Kidney glomerular epithelial cell (primary cell): Measurements from ENCODE around the gene PRKG1.

Experiments
- DNase-seq: peaks from one replicate; lab custom pipeline; 2025; lab: John Stamatoyannopoulos, UW

The PRKG1 gene

GRCh38 chr10:52064084-52064845 lies 990.0 kb downstream of the PRKG1 start:
- no peak for DNase-seq

GRCh38 chr10:52066383-52066782 lies 992.1 kb downstream of the PRKG1 start:
- DNase-seq, result no peak

DNA sequence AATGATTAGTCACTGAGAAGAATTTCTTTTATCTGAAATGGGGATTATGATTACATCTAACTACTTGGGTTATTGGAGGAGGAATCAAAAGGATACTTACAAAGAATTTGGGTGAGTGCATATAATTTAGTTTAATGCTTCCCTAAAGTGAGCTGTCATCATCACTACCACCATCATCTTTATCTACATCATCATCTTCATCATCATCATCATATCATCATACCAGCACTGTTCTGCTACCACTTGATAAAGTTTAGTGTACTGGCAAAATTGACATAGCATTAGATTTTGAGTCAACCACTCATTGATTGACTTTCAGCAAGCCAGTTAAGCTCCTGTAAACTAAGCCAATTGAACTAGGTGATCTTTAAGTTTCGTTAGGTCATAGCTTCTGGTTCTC lies 994.2 kb downstream of the PRKG1 start:
- no peak for DNase-seq

DNA sequence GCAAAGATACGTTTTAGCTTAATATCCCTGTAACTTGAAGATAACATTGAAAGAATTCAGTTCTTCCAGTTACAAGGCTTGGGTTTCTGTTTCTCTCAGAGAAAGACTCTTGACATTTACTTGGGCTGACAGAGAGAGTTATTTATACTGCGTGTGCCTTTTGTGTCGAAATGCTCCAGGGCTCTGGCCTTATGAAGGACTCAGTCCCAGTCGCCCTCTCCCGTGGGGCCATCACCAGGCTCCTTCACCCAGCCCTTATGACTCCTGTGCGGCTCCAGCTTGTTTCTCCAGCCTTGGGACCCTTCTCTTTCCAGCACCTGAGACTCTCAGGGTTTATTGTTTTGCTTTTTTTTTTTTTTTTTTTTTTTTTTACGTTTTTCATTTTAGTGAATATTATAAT lies 997.5 kb downstream of the PRKG1 start:
- no peak for DNase-seq

DNA sequence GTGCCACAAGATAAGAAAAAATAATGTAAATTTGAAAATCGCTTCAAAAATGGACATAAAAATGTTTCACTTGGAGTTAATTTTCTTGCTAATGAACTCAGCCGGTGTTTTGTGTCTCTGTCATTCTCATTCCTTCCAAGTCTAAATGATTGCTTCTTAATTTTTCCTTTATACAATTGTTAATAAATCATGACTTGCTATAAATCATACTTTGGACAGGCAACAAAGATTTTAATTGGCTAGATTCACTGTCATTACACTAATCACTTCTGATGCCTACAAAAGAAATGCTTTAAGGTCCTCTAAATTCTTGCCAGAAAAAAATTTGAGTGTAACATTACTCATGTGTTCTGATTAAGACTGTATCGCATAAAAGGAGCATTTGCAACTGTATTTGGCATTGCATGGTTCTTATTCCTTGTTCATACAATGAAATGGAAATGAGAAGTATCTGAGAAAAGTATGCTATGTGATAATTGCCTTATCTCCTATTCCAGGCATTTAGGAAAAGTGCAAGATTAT lies 1000.3 kb downstream of the PRKG1 start:
- DNase-seq, result no peak

DNA sequence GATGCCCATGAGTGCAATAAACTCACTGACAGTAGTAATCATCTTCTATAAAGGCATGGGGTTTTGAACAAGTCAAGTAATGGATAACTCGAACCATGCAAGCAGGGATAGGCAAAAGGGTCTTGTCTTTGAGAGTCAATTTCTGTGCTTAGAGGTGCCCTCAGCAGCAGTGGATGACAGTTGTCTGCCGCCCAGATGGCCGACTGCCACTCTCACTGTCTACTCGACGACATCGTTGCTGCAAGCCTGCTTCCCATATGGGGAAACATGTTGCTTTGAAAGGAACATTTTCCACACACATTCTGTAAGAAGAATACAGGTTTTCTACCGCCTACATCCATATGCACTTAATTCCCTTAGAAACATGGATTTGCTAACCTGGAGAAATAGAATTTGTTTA lies 1003.5 kb downstream of the PRKG1 start:
- DNase-seq, result no peak

GRCh38 chr10:52078397-52078937 lies 1004.2 kb downstream of the PRKG1 start:
- no peak for DNase-seq

DNA sequence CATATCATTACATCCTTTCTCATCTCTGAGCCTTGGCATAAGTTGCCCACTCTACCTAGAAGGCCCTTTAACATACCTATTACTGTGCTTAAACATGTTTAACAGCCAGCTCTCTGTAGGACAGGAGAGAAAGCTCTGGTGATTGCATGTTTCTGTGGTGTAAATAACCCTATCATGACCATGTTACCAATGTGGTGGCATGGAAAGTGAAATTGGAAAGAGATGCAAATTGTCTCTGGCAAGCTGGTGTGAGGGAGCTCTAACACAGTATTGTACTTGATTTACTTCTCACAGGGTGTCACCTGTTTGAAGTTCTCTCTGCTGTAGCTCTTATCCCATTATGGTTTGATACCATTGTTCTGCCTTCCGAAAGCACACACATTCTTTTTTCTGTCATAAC lies 1008.0 kb downstream of the PRKG1 start:
- no peak for DNase-seq

- no peak for DNase-seq
These were observed 1009.1 kb downstream of the PRKG1 start for GRCh38 chr10:52083422-52083821.

DNA sequence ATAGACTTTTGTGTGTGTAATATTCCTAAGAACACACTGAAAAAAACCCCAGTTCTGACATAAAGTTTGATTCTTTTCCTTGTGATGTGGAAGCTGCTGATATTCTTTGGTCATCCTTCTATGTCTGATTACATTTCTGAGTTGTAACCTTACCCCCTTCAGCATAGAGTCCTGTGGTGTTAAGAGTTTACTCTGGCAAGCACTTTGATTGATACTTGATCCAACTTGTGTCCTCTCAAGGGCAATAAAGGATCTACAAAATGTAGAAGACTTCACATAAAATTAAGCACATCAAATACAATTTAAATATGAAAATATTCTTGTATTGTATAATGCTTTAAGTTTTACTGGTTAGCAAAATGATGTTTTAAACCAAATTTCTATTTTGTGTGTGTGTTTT lies 1018.1 kb downstream of the PRKG1 start:
- no peak for DNase-seq

DNA sequence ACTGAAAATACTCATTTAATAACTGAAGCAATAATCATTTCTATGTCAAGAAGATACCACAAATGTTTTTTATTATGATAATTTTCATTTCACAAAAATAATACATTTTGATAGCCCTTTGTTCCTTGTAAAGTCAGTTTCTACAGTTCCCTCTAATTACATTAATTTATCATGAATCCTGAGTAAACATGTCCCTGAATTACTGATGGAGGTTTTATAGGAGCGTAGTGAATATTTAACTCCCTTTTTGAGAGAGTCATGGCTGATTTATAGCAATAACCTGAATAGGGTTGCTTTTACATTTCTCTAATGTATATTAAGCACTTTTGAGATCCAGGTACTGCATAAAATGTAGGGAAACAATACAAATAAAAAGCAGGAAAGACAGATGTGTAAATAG lies 1023.8 kb downstream of the PRKG1 start:
- no peak for DNase-seq

- DNase-seq, result no peak
These were observed 1024.8 kb downstream of the PRKG1 start for GRCh38 chr10:52099026-52099600.

GRCh38 chr10:52100011-52100547 lies 1025.8 kb downstream of the PRKG1 start:
- no peak for DNase-seq

GRCh38 chr10:52105301-52105700 lies 1031.0 kb downstream of the PRKG1 start:
- no peak for DNase-seq

DNA sequence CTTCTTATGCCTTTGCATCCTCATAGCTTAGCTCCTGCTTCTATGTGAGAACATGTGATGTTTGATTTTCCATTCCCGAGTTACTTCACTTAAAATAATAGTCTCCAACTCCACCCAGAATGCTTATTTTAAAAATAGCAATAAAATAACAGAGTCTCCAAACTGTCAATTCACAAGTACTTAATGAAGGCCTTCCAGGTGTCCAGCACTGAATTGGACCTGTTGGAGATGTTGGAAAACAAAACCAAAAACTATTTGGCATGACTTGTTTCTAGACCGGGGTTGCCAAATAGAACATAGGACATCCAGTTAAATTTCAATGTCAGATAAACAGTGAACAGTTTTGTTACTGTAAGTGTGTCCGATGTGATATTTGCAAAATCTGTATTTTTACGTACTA lies 1031.7 kb downstream of the PRKG1 start:
- DNase-seq, result no peak

DNA sequence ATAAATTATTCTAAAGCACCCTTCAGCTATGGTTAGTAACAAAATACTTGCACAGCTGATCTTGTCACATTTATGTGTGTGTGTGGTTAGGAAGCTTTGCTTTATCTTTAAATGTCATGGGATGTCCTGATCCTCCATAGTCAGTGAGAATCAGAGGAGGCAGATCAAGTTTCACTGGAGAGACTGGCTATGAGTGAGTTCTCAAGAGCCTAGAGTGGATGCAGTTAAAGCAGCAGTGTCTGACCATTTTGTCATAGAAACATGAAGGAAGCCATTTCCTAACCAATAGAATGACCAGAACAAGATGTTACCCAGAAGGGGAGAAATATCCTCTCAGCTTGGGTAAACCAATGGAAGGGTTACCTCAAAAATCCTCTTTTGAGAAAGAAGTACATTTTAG lies 1032.6 kb downstream of the PRKG1 start:
- no peak for DNase-seq

DNA sequence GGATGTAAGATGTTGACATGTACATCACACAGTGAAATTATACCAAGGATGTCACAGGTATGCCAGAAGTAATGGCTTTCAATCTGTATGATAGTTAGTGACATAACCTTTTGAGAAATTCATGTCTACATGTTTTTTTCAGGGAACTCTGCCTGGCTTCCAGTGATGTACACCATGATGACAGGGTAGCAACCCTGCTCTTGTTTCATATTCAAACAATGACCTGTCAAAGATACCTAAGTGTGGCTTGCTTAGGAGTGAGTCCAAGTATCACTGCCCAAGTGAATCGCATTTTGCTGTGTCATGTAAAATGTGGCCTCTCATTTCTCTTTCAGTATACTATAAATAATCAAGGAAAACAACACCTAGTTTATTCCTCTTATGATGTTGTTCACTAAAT lies 1033.9 kb downstream of the PRKG1 start:
- no peak for DNase-seq

- no peak for DNase-seq
These were observed 1036.3 kb downstream of the PRKG1 start for GRCh38 chr10:52110576-52110975.

- no peak for DNase-seq
These were observed 1037.0 kb downstream of the PRKG1 start for GRCh38 chr10:52111101-52111891.

- DNase-seq, result no peak
These were observed 1041.5 kb downstream of the PRKG1 start for GRCh38 chr10:52115823-52116222.

DNA sequence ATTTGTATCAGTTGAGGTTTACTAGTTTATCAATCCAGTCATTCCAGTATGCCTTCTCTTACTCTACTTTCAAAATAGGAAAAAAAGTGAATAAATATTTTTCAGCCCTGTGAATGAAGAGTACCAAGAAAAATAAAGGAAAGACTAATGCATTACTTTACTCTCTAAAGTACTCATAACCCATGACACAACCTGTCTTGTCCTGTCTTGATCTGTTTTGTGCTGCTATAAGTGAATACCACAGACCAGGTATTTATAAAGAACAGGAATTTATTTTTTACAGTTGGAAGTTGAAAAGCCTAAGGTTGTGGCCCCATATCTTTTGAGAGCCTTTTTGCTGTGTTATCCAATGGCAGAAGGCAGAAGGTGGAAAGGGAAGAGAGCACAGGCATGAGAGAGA lies 1045.2 kb downstream of the PRKG1 start:
- no peak for DNase-seq

GRCh38 chr10:52121688-52122087 lies 1047.4 kb downstream of the PRKG1 start:
- no peak for DNase-seq
